ENCODE data around the gene RELN. TPM values are rescaled to one million over a fixed set of nuclear protein-coding genes. Genes with fewer than 3 reads are reported as not detected.
"Not testable (repeated sequence)": the region's sequence is repeated elsewhere in the genome, so short reads cannot be mapped to it uniquely, and the experiment has no call there.

The RELN gene
- total and polyA plus RNA-seq, 5 donors from 2014 or later: not detected

- not testable (repeated sequence) for H3K4me3 Mint-ChIP-seq; DNase-seq; H3K4me1 ChIP-seq (ENCODE audit: control insufficient read depth, insufficient read depth, low read length, poor library complexity, severe bottlenecking); H3K27ac ChIP-seq (ENCODE audit: insufficient read depth, low read length, poor library complexity, severe bottlenecking); H3K27me3 ChIP-seq (ENCODE audit: control insufficient read depth, insufficient read depth, low read length); H3K36me3 ChIP-seq (ENCODE audit: control insufficient read depth, insufficient read depth, low read length); H3K27me3 Mint-ChIP-seq; H3K9me3 ChIP-seq (ENCODE audit: control insufficient read depth in 2 of 2, low read length in 2 of 2); H3K36me3 Mint-ChIP-seq; H3K4me1 Mint-ChIP-seq; H3K4me3 ChIP-seq (ENCODE audit: low read depth, low read length); ATAC-seq (ENCODE audit: low read depth in 2 of 2); H3K27ac Mint-ChIP-seq; H3K9me3 Mint-ChIP-seq
Measured at GRCh38 chr7:103787041-103787440, 202.4 kb downstream of the RELN start.

GRCh38 chr7:103784646-103785286 lies 204.7 kb downstream of the RELN start:
- Mint-ChIP-seq H3K4me1 (no peaks in the 10 kb centered on the region), H3K4me3 (no peak overlapping the region), H3K36me3 (no peaks in the 10 kb centered on the region), H3K9me3 (peaks cover 0 to 9% (median 2%) of the 10 kb centered on the region in 7 donors), H3K27ac (no peak overlapping the region), H3K27me3 (peaks cover 9% of the 10 kb centered on the region)
- Histone ChIP-seq H3K9me3 (ENCODE audit: control insufficient read depth in 2 of 2, low read length in 2 of 2) (no peaks in the 10 kb centered on the region), H3K4me3 (ENCODE audit: low read depth, low read length) (no peak overlapping the region), H3K36me3 (ENCODE audit: control insufficient read depth, insufficient read depth, low read length) (no peaks in the 10 kb centered on the region), H3K27ac (ENCODE audit: insufficient read depth, low read length, poor library complexity, severe bottlenecking) (no peak overlapping the region), H3K27me3 (ENCODE audit: control insufficient read depth, insufficient read depth, low read length) (peaks cover 2% of the 10 kb centered on the region), H3K4me1 (ENCODE audit: control insufficient read depth, insufficient read depth, low read length, poor library complexity, severe bottlenecking) (no peaks in the 10 kb centered on the region)
- no peak for DNase-seq
- no peak for ATAC-seq (ENCODE audit: low read depth in 2 of 2)

- no peaks in the 10 kb centered on the region for H3K36me3 Mint-ChIP-seq
- peaks cover 0 to 4% (median 0%) of the 10 kb centered on the region in 7 donors for H3K9me3 Mint-ChIP-seq
- ATAC-seq (ENCODE audit: low read depth in 2 of 2): no peak
- no peak overlapping the region for H3K27ac Mint-ChIP-seq
- no peaks in the 10 kb centered on the region for H3K36me3 ChIP-seq (ENCODE audit: control insufficient read depth, insufficient read depth, low read length)
- H3K4me3 Mint-ChIP-seq: no peak overlapping the region
- no peak overlapping the region for H3K4me3 ChIP-seq (ENCODE audit: low read depth, low read length)
- H3K27ac ChIP-seq (ENCODE audit: insufficient read depth, low read length, poor library complexity, severe bottlenecking): no peak overlapping the region
- no peak for DNase-seq
- no peaks in the 10 kb centered on the region for H3K4me1 Mint-ChIP-seq
- H3K27me3 ChIP-seq (ENCODE audit: control insufficient read depth, insufficient read depth, low read length): peaks cover 2% of the 10 kb centered on the region
- H3K9me3 ChIP-seq (ENCODE audit: control insufficient read depth in 2 of 2, low read length in 2 of 2): no peaks in the 10 kb centered on the region
- no peaks in the 10 kb centered on the region for H3K4me1 ChIP-seq (ENCODE audit: control insufficient read depth, insufficient read depth, low read length, poor library complexity, severe bottlenecking)
- peaks cover 5% of the 10 kb centered on the region for H3K27me3 Mint-ChIP-seq
Measured at GRCh38 chr7:103781409-103781808, 208.0 kb downstream of the RELN start.

GRCh38 chr7:103780561-103780960 lies 208.9 kb downstream of the RELN start:
- H3K27me3 Mint-ChIP-seq; H3K4me1 Mint-ChIP-seq; DNase-seq; H3K4me3 Mint-ChIP-seq; H3K36me3 ChIP-seq (ENCODE audit: control insufficient read depth, insufficient read depth, low read length); H3K27me3 ChIP-seq (ENCODE audit: control insufficient read depth, insufficient read depth, low read length); ATAC-seq (ENCODE audit: low read depth in 2 of 2); H3K27ac ChIP-seq (ENCODE audit: insufficient read depth, low read length, poor library complexity, severe bottlenecking); H3K9me3 Mint-ChIP-seq; H3K36me3 Mint-ChIP-seq; H3K9me3 ChIP-seq (ENCODE audit: control insufficient read depth in 2 of 2, low read length in 2 of 2); H3K4me3 ChIP-seq (ENCODE audit: low read depth, low read length); H3K4me1 ChIP-seq (ENCODE audit: control insufficient read depth, insufficient read depth, low read length, poor library complexity, severe bottlenecking): not testable (repeated sequence)
- peak overlapping the region in 1 of 3 donors; percentile 16 for H3K27ac Mint-ChIP-seq

- Histone ChIP-seq H3K36me3 (ENCODE audit: control insufficient read depth, insufficient read depth, low read length) (no peaks in the 10 kb centered on the region), H3K4me1 (ENCODE audit: control insufficient read depth, insufficient read depth, low read length, poor library complexity, severe bottlenecking) (no peaks in the 10 kb centered on the region), H3K27ac (ENCODE audit: insufficient read depth, low read length, poor library complexity, severe bottlenecking) (no peak overlapping the region), H3K9me3 (ENCODE audit: control insufficient read depth in 2 of 2, low read length in 2 of 2) (no peaks in the 10 kb centered on the region), H3K4me3 (ENCODE audit: low read depth, low read length) (no peak overlapping the region), H3K27me3 (ENCODE audit: control insufficient read depth, insufficient read depth, low read length) (no peaks in the 10 kb centered on the region)
- Mint-ChIP-seq H3K27ac (no peak overlapping the region), H3K36me3 (no peaks in the 10 kb centered on the region), H3K4me3 (no peak overlapping the region), H3K9me3 (peaks cover 0 to 4% (median 0%) of the 10 kb centered on the region in 7 donors), H3K4me1 (no peaks in the 10 kb centered on the region), H3K27me3 (peaks cover 5% of the 10 kb centered on the region)
- DNase-seq: no peak
- ATAC-seq (ENCODE audit: low read depth in 2 of 2): no peak
Measured at GRCh38 chr7:103777440-103777839, 212.0 kb downstream of the RELN start.

GRCh38 chr7:103773726-103774125 lies 215.7 kb downstream of the RELN start:
- Histone ChIP-seq H3K27me3 (ENCODE audit: control insufficient read depth, insufficient read depth, low read length) (no peaks in the 10 kb centered on the region), H3K4me3 (ENCODE audit: low read depth, low read length) (no peak overlapping the region), H3K27ac (ENCODE audit: insufficient read depth, low read length, poor library complexity, severe bottlenecking) (no peak overlapping the region), H3K36me3 (ENCODE audit: control insufficient read depth, insufficient read depth, low read length) (no peaks in the 10 kb centered on the region), H3K4me1 (ENCODE audit: control insufficient read depth, insufficient read depth, low read length, poor library complexity, severe bottlenecking) (no peaks in the 10 kb centered on the region), H3K9me3 (ENCODE audit: control insufficient read depth in 2 of 2, low read length in 2 of 2) (no peaks in the 10 kb centered on the region)
- H3K27ac Mint-ChIP-seq: no peak overlapping the region
- H3K4me3 Mint-ChIP-seq: no peak overlapping the region
- H3K27me3 Mint-ChIP-seq: no peaks in the 10 kb centered on the region
- DNase-seq: no peak
- ATAC-seq (ENCODE audit: low read depth in 2 of 2): no peak
- peaks cover 0 to 2% (median 0%) of the 10 kb centered on the region in 7 donors for H3K9me3 Mint-ChIP-seq
- no peaks in the 10 kb centered on the region for H3K4me1 Mint-ChIP-seq
- H3K36me3 Mint-ChIP-seq: no peaks in the 10 kb centered on the region

GRCh38 chr7:103772171-103772773 lies 217.2 kb downstream of the RELN start:
- ATAC-seq (ENCODE audit: low read depth in 2 of 2): no peak
- H3K4me3 Mint-ChIP-seq: no peak overlapping the region
- Histone ChIP-seq H3K36me3 (ENCODE audit: control insufficient read depth, insufficient read depth, low read length) (no peaks in the 10 kb centered on the region), H3K27me3 (ENCODE audit: control insufficient read depth, insufficient read depth, low read length) (no peaks in the 10 kb centered on the region), H3K4me1 (ENCODE audit: control insufficient read depth, insufficient read depth, low read length, poor library complexity, severe bottlenecking) (no peaks in the 10 kb centered on the region), H3K9me3 (ENCODE audit: control insufficient read depth in 2 of 2, low read length in 2 of 2) (no peaks in the 10 kb centered on the region), H3K27ac (ENCODE audit: insufficient read depth, low read length, poor library complexity, severe bottlenecking) (no peak overlapping the region), H3K4me3 (ENCODE audit: low read depth, low read length) (no peak overlapping the region)
- no peaks in the 10 kb centered on the region for H3K36me3 Mint-ChIP-seq
- peaks cover 0 to 2% (median 0%) of the 10 kb centered on the region in 7 donors for H3K9me3 Mint-ChIP-seq
- no peak for DNase-seq
- H3K27me3 Mint-ChIP-seq: no peaks in the 10 kb centered on the region
- no peaks in the 10 kb centered on the region for H3K4me1 Mint-ChIP-seq
- no peak overlapping the region for H3K27ac Mint-ChIP-seq

DNA sequence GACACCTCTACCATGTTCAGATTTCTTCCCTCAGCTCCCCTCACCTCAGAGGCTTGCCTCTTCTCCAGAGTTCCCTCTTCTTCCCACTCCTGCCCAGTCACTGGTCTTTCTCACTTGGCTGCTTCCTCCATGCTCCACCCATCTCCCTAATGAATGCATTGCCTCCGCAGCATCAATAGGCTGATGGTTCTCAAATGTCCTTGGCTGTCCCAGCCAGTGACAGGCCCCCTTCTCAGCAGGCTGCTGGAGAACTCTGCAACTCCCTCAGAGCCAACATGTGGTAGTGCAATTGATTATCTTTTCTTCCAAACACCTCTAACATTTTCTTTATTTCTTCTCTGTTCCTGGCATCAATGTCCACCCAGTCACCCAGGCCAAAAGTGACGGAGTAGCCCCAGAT lies 218.2 kb downstream of the RELN start:
- Histone ChIP-seq H3K9me3 (ENCODE audit: control insufficient read depth in 2 of 2, low read length in 2 of 2) (no peaks in the 10 kb centered on the region), H3K4me3 (ENCODE audit: low read depth, low read length) (no peak overlapping the region), H3K36me3 (ENCODE audit: control insufficient read depth, insufficient read depth, low read length) (no peaks in the 10 kb centered on the region), H3K4me1 (ENCODE audit: control insufficient read depth, insufficient read depth, low read length, poor library complexity, severe bottlenecking) (no peaks in the 10 kb centered on the region), H3K27ac (ENCODE audit: insufficient read depth, low read length, poor library complexity, severe bottlenecking) (no peak overlapping the region), H3K27me3 (ENCODE audit: control insufficient read depth, insufficient read depth, low read length) (no peaks in the 10 kb centered on the region)
- H3K4me1 Mint-ChIP-seq: no peaks in the 10 kb centered on the region
- peaks cover 0 to 2% (median 0%) of the 10 kb centered on the region in 7 donors for H3K9me3 Mint-ChIP-seq
- H3K27ac Mint-ChIP-seq: no peak overlapping the region
- no peaks in the 10 kb centered on the region for H3K27me3 Mint-ChIP-seq
- H3K36me3 Mint-ChIP-seq: no peaks in the 10 kb centered on the region
- H3K4me3 Mint-ChIP-seq: no peak overlapping the region
- ATAC-seq (ENCODE audit: low read depth in 2 of 2) (no peak), DNase-seq (no peak)

Data from CD4-positive, CD25-positive, alpha-beta regulatory T cell (primary cell).